Activated naive CD4-positive, alpha-beta T cell treated with anti-CD3 and anti-CD28 coated beads for 36 hours (primary cell): ENCODE results near the gene INPP5J. TPM values are rescaled to one million over a fixed set of nuclear protein-coding genes. Genes with fewer than 3 reads are reported as not detected.

Experiments used
- CTCF ChIA-PET: fragments of 350-600 bp; sonication (Branson Sonifier 250); formaldehyde crosslinking; loops from one replicate; lab custom pipeline; 2021; ENCODE audit warnings: antibody characterized with exemption; lab: Charles Lee
- DNase-seq: peaks from one replicate; pipeline ENCODE4 v3.0.0-alpha.2; 2020
- H3K27ac Mint-ChIP-seq: one replicate; pipeline ENCODE4 v1.8.0; 2021; ENCODE audit warnings: mild to moderate bottlenecking, mixed read lengths
- H3K27me3 Mint-ChIP-seq: one replicate; pipeline ENCODE4 v1.8.0; 2021; ENCODE audit warnings: low read depth, mixed read lengths
- H3K36me3 Mint-ChIP-seq: one replicate; pipeline ENCODE4 v1.8.0; 2021; ENCODE audit warnings: low read depth, mixed read lengths
- H3K4me1 Mint-ChIP-seq: one replicate; pipeline ENCODE4 v1.8.0; 2021; ENCODE audit warnings: low read depth, mixed read lengths
- H3K4me3 Mint-ChIP-seq: one replicate; pipeline ENCODE4 v1.8.0; 2021; ENCODE audit warnings: mild to moderate bottlenecking, moderate library complexity, mixed read lengths
- H3K9me3 Mint-ChIP-seq: one replicate; pipeline ENCODE4 v1.8.0; 2021; ENCODE audit warnings: mixed read lengths
- intact Hi-C: fragments of 100-400 bp; cut with micrococcal nuclease; formaldehyde crosslinking; loops from one replicate; pipeline ENCODE4 v1.15.1; 2023
- total RNA-seq, 2 experiments: library from RNA; stranded (reverse); gene quantifications; one replicate each; pipeline ENCODE4 v1.2.3, GENCODE V29; 2021

The INPP5J gene
- total RNA-seq, 2 experiments from 2014 or later, result 0.12 to 0.17 TPM

GRCh38 chr22:31121403-31121802 is 1.4 kb upstream of the INPP5J start:
- no peak for DNase-seq
- Mint-ChIP-seq H3K4me3 (no peak overlapping the region), H3K4me1 (no peaks in the 10 kb centered on the region), H3K36me3 (no peaks in the 10 kb centered on the region), H3K9me3 (no peaks in the 10 kb centered on the region), H3K27me3 (no peaks in the 10 kb centered on the region), H3K27ac (no peak overlapping the region)
- intact Hi-C loops, result no loop called here
- CTCF ChIA-PET, result no interaction called here

DNA sequence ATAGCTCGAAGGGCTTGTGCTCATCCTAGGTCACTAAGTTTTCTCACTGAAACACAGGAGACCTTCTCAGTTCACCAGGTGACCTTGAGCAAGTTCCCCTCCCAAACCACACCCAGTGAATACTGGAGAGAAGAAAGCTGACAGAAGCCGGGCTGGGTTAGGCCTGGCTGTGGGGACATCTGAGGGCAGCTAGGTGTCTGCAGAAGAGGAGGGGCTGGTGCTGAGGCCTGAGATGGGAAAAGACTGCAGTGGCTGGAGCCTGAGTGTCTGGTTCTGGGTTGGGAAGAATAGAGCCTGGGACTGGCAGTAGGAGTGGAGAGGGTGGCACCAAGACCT is 602 bp upstream of the INPP5J start:
- intact Hi-C loops, result no loop called here
- H3K4me3 Mint-ChIP-seq, result no peak overlapping the region
- H3K9me3 Mint-ChIP-seq, result no peaks in the 10 kb centered on the region
- H3K36me3 Mint-ChIP-seq, result no peaks in the 10 kb centered on the region
- no peak for DNase-seq
- H3K27me3 Mint-ChIP-seq, result no peaks in the 10 kb centered on the region
- CTCF ChIA-PET, result no interaction called here
- H3K4me1 Mint-ChIP-seq, result no peaks in the 10 kb centered on the region
- no peak overlapping the region for H3K27ac Mint-ChIP-seq

DNA sequence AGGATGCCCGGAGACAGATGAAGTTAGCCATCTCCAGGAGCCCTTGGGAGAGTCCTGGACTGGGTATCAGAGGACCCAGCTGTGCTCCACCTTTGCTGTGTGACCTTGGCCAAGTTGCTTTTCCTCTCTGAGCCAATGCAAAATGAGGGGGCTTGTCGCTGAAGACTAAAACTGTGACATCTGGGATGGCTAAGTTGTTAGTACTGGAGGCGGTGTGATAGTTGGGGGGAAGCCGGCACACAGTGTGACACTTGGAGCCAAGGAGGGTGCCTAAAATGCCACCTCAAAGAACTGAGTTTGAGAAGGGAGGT is 481 bp downstream of the INPP5J start:
- H3K9me3 Mint-ChIP-seq, result no peaks in the 10 kb centered on the region
- no peak overlapping the region for H3K4me3 Mint-ChIP-seq
- intact Hi-C loops, result no loop called here
- no peaks in the 10 kb centered on the region for H3K4me1 Mint-ChIP-seq
- no peak for DNase-seq
- H3K27me3 Mint-ChIP-seq, result peaks cover 4% of the 10 kb centered on the region
- no peaks in the 10 kb centered on the region for H3K36me3 Mint-ChIP-seq
- CTCF ChIA-PET, result no interaction called here
- H3K27ac Mint-ChIP-seq, result no peak overlapping the region

GRCh38 chr22:31124290-31124689 is 1.5 kb downstream of the INPP5J start:
- Mint-ChIP-seq H3K27me3 (peaks cover 4% of the 10 kb centered on the region), H3K9me3 (no peaks in the 10 kb centered on the region), H3K27ac (no peak overlapping the region), H3K36me3 (no peaks in the 10 kb centered on the region), H3K4me3 (no peak overlapping the region), H3K4me1 (no peaks in the 10 kb centered on the region)
- CTCF ChIA-PET, result no interaction called here
- intact Hi-C loops, result no loop called here
- no peak for DNase-seq

DNA sequence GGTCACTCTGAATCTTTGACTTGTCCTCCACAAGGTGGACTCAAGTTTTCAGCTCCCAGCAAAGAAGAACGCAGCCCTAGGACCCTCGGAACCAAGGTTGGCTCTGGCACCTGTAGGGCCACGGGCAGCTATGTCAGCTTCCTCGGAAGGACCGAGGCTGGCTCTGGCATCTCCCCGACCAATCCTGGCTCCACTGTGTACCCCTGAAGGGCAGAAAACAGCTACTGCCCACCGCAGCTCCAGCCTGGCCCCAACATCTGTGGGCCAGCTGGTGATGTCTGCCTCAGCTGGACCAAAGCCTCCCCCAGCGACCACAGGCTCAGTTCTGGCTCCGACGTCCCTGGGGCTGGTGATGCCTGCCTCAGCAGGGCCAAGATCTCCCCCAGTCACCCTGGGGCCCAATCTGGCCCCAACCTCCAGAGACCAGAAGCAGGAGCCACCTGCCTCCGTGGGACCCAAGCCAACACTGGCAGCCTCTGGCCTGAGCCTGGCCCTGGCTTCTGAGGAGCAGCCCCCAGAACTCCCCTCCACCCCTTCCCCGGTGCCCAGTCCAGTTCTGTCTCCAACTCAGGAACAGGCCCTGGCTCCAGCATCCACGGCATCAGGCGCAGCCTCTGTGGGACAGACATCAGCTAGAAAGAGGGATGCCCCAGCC is 2.2 kb downstream of the INPP5J start:
- Mint-ChIP-seq H3K4me1 (no peaks in the 10 kb centered on the region), H3K27me3 (peaks cover 4% of the 10 kb centered on the region), H3K27ac (no peak overlapping the region), H3K36me3 (no peaks in the 10 kb centered on the region), H3K4me3 (no peak overlapping the region), H3K9me3 (no peaks in the 10 kb centered on the region)
- intact Hi-C loops, result no loop called here
- DNase-seq, result no peak
- CTCF ChIA-PET, result no interaction called here

GRCh38 chr22:31125521-31126117 is 2.9 kb downstream of the INPP5J start:
- Mint-ChIP-seq H3K27me3 (peaks cover 4% of the 10 kb centered on the region), H3K27ac (no peak overlapping the region), H3K9me3 (no peaks in the 10 kb centered on the region), H3K4me3 (no peak overlapping the region), H3K36me3 (no peaks in the 10 kb centered on the region), H3K4me1 (no peaks in the 10 kb centered on the region)
- CTCF ChIA-PET, result no interaction called here
- intact Hi-C loops, result no loop called here
- DNase-seq, result no peak

DNA sequence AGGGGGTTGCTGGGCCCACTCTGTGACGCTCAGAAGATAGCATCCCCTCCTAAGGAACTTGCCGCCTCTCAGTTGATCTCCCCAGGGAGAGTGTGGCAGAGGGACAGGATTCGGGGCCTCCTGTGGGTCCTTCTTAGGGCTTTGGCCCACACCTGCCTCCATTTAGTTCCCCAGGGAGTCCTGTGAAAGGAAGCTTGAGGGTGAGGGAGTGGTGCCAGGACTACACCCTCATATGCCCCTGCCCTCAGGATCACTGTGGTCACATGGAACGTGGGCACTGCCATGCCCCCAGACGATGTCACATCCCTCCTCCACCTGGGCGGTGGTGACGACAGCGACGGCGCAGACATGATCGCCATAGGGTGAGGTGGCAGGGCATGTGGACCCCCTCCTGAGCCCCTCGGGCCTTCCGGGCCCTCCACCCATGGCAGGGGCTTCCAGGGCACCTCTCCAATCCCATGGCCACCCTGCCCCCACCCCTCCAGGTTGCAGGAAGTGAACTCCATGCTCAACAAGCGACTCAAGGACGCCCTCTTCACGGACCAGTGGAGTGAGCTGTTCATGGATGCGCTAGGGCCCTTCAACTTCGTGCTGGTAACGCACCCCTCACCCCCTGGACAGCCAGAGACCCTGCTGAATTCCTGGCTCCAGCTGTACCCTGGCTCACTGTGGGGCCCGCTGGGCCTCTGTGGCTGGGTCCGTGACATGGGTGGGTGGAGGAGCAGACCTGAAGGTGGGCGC is 3.5 kb downstream of the INPP5J start:
- H3K36me3 Mint-ChIP-seq, result no peaks in the 10 kb centered on the region
- CTCF ChIA-PET, result no interaction called here
- H3K4me3 Mint-ChIP-seq, result no peak overlapping the region
- no peak for DNase-seq
- H3K27ac Mint-ChIP-seq, result no peak overlapping the region
- peaks cover 4% of the 10 kb centered on the region for H3K27me3 Mint-ChIP-seq
- no peaks in the 10 kb centered on the region for H3K9me3 Mint-ChIP-seq
- intact Hi-C loops, result no loop called here
- no peaks in the 10 kb centered on the region for H3K4me1 Mint-ChIP-seq

DNA sequence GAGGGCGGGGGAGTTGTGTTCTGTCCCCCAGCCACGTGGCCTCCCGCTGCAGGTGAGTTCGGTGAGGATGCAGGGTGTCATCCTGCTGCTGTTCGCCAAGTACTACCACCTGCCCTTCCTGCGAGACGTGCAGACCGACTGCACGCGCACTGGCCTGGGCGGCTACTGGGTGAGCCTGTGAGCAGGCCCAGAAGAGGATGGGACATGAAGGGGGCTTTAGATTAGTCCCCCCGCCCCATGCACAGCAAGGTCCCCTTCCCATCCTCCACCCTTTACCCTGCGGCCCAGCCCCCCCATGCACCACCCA is 4.1 kb downstream of the INPP5J start:
- Mint-ChIP-seq H3K27me3 (peaks cover 4% of the 10 kb centered on the region), H3K27ac (no peak overlapping the region), H3K4me3 (no peak overlapping the region), H3K36me3 (no peaks in the 10 kb centered on the region), H3K4me1 (no peaks in the 10 kb centered on the region), H3K9me3 (no peaks in the 10 kb centered on the region)
- CTCF ChIA-PET, result no interaction called here
- no peak for DNase-seq
- intact Hi-C loops, result no loop called here

DNA sequence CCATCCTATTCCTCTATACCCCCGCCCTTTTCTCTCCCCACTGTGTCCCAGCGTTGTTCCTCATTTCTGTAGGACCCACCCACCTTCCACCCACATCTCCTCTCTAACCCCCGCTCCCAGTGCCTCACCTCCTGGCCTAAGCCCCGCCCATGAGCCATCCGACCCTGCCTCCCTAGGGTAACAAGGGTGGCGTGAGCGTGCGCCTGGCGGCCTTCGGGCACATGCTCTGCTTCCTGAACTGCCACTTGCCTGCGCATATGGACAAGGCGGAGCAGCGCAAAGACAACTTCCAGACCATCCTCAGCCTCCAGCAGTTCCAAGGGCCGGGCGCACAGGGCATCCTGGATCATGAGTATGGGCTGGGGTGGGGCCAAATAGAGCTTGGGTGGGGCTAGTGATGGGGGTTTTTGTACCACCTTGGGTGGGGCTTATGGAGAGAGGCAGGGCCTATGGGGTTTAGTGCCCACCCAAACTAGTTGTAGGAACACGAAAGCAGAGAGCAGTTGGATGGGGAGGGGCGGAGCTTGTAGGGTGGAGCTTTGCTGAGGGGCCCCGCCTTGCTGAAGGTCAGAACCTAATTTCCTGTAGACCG is 4.5 kb downstream of the INPP5J start:
- H3K27me3 Mint-ChIP-seq, result peaks cover 4% of the 10 kb centered on the region
- no peak for DNase-seq
- no peaks in the 10 kb centered on the region for H3K9me3 Mint-ChIP-seq
- CTCF ChIA-PET, result interaction anchor here (1.8 kb wide), 1 partner anchor 42 kb away, joined by 4 read pairs; no protein-coding TSS in a partner anchor
- H3K36me3 Mint-ChIP-seq, result no peaks in the 10 kb centered on the region
- H3K27ac Mint-ChIP-seq, result no peak overlapping the region
- H3K4me3 Mint-ChIP-seq, result no peak overlapping the region
- no peaks in the 10 kb centered on the region for H3K4me1 Mint-ChIP-seq
- intact Hi-C loops, result no loop called here

DNA sequence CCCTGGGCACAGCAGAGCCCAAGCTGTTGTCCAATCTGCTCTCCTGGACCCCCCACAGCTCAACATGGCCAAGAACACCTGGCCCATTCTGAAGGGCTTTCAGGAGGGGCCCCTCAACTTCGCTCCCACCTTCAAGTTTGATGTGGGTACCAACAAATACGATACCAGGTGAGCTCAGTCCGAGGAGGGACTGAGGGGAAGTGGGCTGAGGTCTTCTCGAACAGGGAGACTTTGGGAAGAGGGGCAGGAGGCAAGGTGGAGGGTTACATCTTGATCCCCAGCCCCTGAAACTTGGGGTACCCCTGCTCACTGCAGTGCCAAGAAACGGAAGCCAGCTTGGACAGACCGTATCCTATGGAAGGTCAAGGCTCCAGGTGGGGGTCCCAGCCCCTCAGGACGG is 5.4 kb downstream of the INPP5J start:
- no peaks in the 10 kb centered on the region for H3K36me3 Mint-ChIP-seq
- no peak overlapping the region for H3K4me3 Mint-ChIP-seq
- CTCF ChIA-PET, result interaction anchor here (1.8 kb wide), 1 partner anchor 43 kb away, joined by 4 read pairs; no protein-coding TSS in a partner anchor
- H3K27ac Mint-ChIP-seq, result no peak overlapping the region
- H3K9me3 Mint-ChIP-seq, result no peaks in the 10 kb centered on the region
- peaks cover 4% of the 10 kb centered on the region for H3K27me3 Mint-ChIP-seq
- intact Hi-C loops, result no loop called here
- H3K4me1 Mint-ChIP-seq, result no peaks in the 10 kb centered on the region
- DNase-seq, result no peak

GRCh38 chr22:31130873-31131272 is 8.1 kb downstream of the INPP5J start:
- Mint-ChIP-seq H3K36me3 (no peaks in the 10 kb centered on the region), H3K27me3 (peaks cover 4% of the 10 kb centered on the region), H3K4me3 (no peak overlapping the region), H3K9me3 (no peaks in the 10 kb centered on the region), H3K4me1 (no peaks in the 10 kb centered on the region), H3K27ac (no peak overlapping the region)
- no peak for DNase-seq
- intact Hi-C loops, result no loop called here
- CTCF ChIA-PET, result no interaction called here

DNA sequence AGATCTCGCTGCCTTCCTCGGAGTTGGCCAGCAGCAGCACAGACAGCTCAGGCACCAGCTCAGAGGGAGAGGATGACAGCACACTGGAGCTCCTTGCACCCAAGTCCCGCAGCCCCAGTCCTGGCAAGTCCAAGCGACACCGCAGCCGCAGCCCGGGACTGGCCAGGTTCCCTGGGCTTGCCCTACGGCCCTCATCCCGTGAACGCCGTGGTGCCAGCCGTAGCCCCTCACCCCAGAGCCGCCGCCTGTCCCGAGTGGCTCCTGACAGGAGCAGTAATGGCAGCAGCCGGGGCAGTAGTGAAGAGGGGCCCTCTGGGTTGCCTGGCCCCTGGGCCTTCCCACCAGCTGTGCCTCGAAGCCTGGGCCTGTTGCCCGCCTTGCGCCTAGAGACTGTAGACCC is 11.1 kb downstream of the INPP5J start:
- no peak for DNase-seq
- H3K4me1 Mint-ChIP-seq, result no peaks in the 10 kb centered on the region
- H3K27ac Mint-ChIP-seq, result no peak overlapping the region
- intact Hi-C loops, result no loop called here
- no peaks in the 10 kb centered on the region for H3K9me3 Mint-ChIP-seq
- H3K36me3 Mint-ChIP-seq, result no peaks in the 10 kb centered on the region
- CTCF ChIA-PET, result no interaction called here
- H3K27me3 Mint-ChIP-seq, result no peaks in the 10 kb centered on the region
- no peak overlapping the region for H3K4me3 Mint-ChIP-seq

GRCh38 chr22:31134688-31135087 is 11.9 kb downstream of the INPP5J start:
- H3K27ac Mint-ChIP-seq, result no peak overlapping the region

More at GRCh38 chr22:31134688-31135087, 11.9 kb downstream of the INPP5J start:
- Mint-ChIP-seq H3K36me3 (no peaks in the 10 kb centered on the region), H3K9me3 (no peaks in the 10 kb centered on the region), H3K4me3 (no peak overlapping the region), H3K4me1 (no peaks in the 10 kb centered on the region), H3K27me3 (no peaks in the 10 kb centered on the region)
- intact Hi-C loops, result no loop called here
- DNase-seq, result no peak
- CTCF ChIA-PET, result interaction anchor here (1.3 kb wide), 1 partner anchor 50 kb away, joined by 3 read pairs; no protein-coding TSS in a partner anchor
